Glutamatergic neuron (in vitro differentiated cells): ENCODE measurements around the gene DENND10. TPM values are rescaled to one million over a fixed set of nuclear protein-coding genes. Genes with fewer than 3 reads are reported as not detected.

Experiments
- total RNA-seq: library from RNA; stranded (reverse); fragmentation: NEBNext Ultra II Directional; extraction: Animal tissue kit (Norgen Biotek cat#: 25700); gene quantifications from one replicate; pipeline ENCODE4 v1.2.1, GENCODE V29; 2021; ENCODE audit not compliant: unreplicated experiment

The DENND10 gene
- total RNA-seq, 1 donor from 2014 or later, result 39.9 TPM

Other genes with a start within 250 kb of the DENND10 start
- gene NANOS1, start 74.4 kb upstream of the DENND10 start, total RNA-seq, result 34.0 TPM
- gene EIF3A, start 23.3 kb upstream of the DENND10 start, total RNA-seq, result 110 TPM
- 12.2 TPM for gene SFXN4, start 61.6 kb downstream of the DENND10 start, total RNA-seq
- gene PRDX3, start 74.7 kb downstream of the DENND10 start, total RNA-seq, result 103 TPM
- 77.6 TPM for gene GRK5, start 103.5 kb downstream of the DENND10 start, total RNA-seq